ENCODE measurements around the gene DNAJB6.

DNA sequence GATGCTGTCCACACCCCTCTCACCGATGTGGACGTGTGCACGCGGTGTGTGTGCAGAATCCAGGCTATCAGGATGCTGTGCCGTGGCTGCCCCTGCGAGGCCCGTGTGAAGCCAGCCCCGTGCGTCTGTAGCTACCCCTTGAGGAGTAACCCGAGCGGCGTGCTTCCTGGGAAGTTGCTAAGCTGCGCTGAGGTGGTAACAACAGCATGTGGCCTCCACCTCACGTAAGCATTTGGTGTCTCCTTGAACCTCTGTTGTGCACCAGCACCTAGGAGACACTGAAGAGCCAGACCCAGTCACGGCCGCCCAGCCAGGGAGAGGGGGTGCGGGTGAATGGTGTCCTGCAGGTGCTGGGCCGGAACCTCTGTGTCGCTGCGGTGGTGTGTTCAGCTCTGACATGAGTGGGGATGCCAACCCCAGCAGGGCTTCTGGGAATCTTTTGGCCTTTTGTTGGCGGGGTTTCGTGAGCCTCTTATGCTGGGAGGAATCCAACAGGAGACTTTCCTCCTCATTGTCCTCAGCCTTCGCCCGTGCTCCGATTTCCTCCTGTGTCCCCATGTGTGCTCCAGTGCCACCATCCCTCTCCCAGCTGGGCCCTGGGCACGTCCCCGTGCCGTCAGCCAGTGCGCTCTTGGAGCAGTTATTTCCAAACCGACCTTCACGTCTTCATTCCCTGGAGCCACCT, 60.4 kb downstream of the DNAJB6 start:
- TF ChIP-seq, protein P1, sequence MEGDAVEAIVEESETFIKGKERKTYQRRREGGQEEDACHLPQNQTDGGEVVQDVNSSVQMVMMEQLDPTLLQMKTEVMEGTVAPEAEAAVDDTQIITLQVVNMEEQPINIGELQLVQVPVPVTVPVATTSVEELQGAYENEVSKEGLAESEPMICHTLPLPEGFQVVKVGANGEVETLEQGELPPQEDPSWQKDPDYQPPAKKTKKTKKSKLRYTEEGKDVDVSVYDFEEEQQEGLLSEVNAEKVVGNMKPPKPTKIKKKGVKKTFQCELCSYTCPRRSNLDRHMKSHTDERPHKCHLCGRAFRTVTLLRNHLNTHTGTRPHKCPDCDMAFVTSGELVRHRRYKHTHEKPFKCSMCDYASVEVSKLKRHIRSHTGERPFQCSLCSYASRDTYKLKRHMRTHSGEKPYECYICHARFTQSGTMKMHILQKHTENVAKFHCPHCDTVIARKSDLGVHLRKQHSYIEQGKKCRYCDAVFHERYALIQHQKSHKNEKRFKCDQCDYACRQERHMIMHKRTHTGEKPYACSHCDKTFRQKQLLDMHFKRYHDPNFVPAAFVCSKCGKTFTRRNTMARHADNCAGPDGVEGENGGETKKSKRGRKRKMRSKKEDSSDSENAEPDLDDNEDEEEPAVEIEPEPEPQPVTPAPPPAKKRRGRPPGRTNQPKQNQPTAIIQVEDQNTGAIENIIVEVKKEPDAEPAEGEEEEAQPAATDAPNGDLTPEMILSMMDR (IDR thresholded peaks at IDR 0.05) = no peak
- no peak for TF ChIP-seq POLR2AphosphoS5 (IDR thresholded peaks at IDR 0.05; ENCODE audit: insufficient read depth in 1 of 2, low read depth in 1 of 2)

All from vagina (tissue), 2 donors.